SU-DHL-6 (cell line): Measurements from ENCODE around the gene DDIT4.
A peak's percentile ranks its signal among the peaks of the same experiment; 100 is the strongest.

Experiments used
- EZH2phosphoT487 ChIP-seq: fragments of 200-600 bp; sonication (generic), shearing (Covaris generic); conservative IDR thresholded peaks from 2 replicates; pipeline ENCODE4 v1.6.1; 2018; ENCODE audit warnings: mild to moderate bottlenecking, antibody characterized with exemption, low read length, moderate library complexity, mixed read lengths
- TF ChIP-seq, protein P1 (sequence below): fragments of 200-600 bp; sonication (generic); IDR thresholded peaks from one replicate; pipeline ENCODE4 v1.5.1; 2017; ENCODE audit warnings: antibody characterized with exemption, mild to moderate bottlenecking, low read length, moderate library complexity; ENCODE audit not compliant: insufficient read depth, poor library complexity, severe bottlenecking

DNA sequence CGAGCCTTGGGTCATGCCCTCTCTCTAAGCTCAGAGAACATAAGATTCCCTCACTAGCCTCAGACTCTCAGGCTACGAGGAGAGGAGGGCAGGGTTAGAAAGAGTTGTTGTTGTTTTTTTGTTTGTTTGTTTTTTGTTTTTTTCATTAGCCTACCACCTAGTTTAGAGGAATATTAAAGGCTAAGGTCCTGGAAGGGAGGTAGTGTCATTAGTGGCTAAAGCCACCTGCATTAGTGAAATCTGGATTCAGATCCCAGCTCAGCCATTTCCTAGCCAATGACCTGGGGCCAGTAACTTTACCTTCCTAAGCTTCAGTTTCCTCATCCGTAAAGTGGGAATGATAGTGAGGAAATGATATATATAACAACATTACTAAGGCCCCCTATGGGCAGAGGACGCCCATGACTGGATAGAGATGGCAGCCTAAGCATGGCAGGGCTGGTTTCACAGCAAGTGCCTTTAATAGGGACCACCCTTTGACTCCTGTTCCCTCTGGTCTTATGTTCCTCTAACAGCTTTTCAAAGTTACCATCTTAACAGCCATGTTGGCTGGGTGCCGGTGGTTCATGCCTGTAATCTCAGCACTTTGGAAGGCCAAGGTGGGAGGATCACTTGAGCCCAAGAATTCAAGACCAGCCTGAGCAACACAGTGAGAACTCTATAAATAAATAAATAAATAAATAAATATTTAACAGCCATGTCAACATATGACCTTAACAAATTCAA lies 5.1 kb downstream of the DDIT4 start:
- TF ChIP-seq, protein P1, sequence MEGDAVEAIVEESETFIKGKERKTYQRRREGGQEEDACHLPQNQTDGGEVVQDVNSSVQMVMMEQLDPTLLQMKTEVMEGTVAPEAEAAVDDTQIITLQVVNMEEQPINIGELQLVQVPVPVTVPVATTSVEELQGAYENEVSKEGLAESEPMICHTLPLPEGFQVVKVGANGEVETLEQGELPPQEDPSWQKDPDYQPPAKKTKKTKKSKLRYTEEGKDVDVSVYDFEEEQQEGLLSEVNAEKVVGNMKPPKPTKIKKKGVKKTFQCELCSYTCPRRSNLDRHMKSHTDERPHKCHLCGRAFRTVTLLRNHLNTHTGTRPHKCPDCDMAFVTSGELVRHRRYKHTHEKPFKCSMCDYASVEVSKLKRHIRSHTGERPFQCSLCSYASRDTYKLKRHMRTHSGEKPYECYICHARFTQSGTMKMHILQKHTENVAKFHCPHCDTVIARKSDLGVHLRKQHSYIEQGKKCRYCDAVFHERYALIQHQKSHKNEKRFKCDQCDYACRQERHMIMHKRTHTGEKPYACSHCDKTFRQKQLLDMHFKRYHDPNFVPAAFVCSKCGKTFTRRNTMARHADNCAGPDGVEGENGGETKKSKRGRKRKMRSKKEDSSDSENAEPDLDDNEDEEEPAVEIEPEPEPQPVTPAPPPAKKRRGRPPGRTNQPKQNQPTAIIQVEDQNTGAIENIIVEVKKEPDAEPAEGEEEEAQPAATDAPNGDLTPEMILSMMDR: peak; percentile 10
- no peak for TF ChIP-seq EZH2phosphoT487
